HEK293 (cell line): ENCODE measurements around the gene ZSCAN22.

Experiments
- CTCF ChIA-PET: fragments of 350-600 bp; formaldehyde crosslinking; extraction: SDS; loops from one replicate; lab custom pipeline; 2021; ENCODE audit warnings: antibody characterized with exemption; lab: Yijun Ruan, JAX
- POLR2A ChIA-PET: fragments of 300-600 bp; formaldehyde crosslinking; extraction: SDS; loops from one replicate; lab custom pipeline; 2020; ENCODE audit warnings: antibody characterized with exemption, inconsistent platforms; lab: Yijun Ruan, JAX
- H3K27ac ChIP-seq: fragments of 200-500 bp; sonication (Bioruptor generic); 2 replicates; pipeline ENCODE4 v1.5.1; 2014; ENCODE audit warnings: low read depth, low read length, control low read depth, inconsistent platforms; ENCODE audit errors: extremely low read depth
- H3K36me3 ChIP-seq, 2 experiments: fragments of 200-500 bp in 1 of 2; sonication (Bioruptor generic) in 1 of 2; 1 replicate in 1 of 2; 2 replicates in 1 of 2; pipeline ENCODE4 v1.5.1; 2014 to 2017; ENCODE audit warnings: inconsistent platforms in 2 of 2, low read length in 2 of 2; ENCODE audit not compliant: control insufficient read depth in 2 of 2, insufficient read depth in 1 of 2
- H3K4me1 ChIP-seq: fragments of 200-500 bp; sonication (Bioruptor generic); 2 replicates; pipeline ENCODE4 v1.5.1; 2014; ENCODE audit warnings: mild to moderate bottlenecking, low read length, inconsistent platforms; ENCODE audit not compliant: control insufficient read depth, insufficient read depth
- H3K4me3 ChIP-seq: 2 replicates; pipeline ENCODE4 v1.5.1; 2011; ENCODE audit warnings: low read depth, mild to moderate bottlenecking, control low read depth, low read length, moderate library complexity
- H3K9me3 ChIP-seq: fragments of 200-500 bp; sonication (Bioruptor generic); 2 replicates; pipeline ENCODE4 v1.5.1; 2014; ENCODE audit warnings: low read depth, low read length, inconsistent platforms; ENCODE audit not compliant: control insufficient read depth, insufficient read depth
- BCL11A ChIP-seq: fragments of 450-650 bp; formaldehyde crosslinking; IDR thresholded peaks from 2 replicates; pipeline ENCODE4 v1.5.1; 2016; ENCODE audit warnings: low read depth, missing biosample characterization, missing genetic modification characterization
- HOXD13 ChIP-seq: sonication (generic); formaldehyde crosslinking; IDR thresholded peaks from 2 replicates; pipeline ENCODE4 v1.8.0; 2022; ENCODE audit warnings: missing genetic modification reagents, borderline replicate concordance
- KLF1 ChIP-seq: fragments of 450-650 bp; formaldehyde crosslinking; IDR thresholded peaks from 2 replicates; pipeline ENCODE4 v1.5.1; 2016; ENCODE audit warnings: missing biosample characterization, missing genetic modification characterization
- PBX3 ChIP-seq: sonication (generic); formaldehyde crosslinking; IDR thresholded peaks from 2 replicates; pipeline ENCODE4 v1.8.1; 2022; ENCODE audit warnings: mild to moderate bottlenecking, moderate library complexity, missing genetic modification reagents
- YY2 ChIP-seq: fragments of 450-650 bp; formaldehyde crosslinking; IDR thresholded peaks from 2 replicates; pipeline ENCODE4 v1.5.1; 2016; ENCODE audit warnings: missing biosample characterization, missing genetic modification characterization
- ZBTB21 ChIP-seq: fragments of 450-650 bp; formaldehyde crosslinking; IDR thresholded peaks from 2 replicates; pipeline ENCODE4 v1.5.1; 2017; ENCODE audit warnings: missing biosample characterization, missing genetic modification characterization
- ZFP41 ChIP-seq: fragments of 450-650 bp; formaldehyde crosslinking; IDR thresholded peaks from 2 replicates; pipeline ENCODE4 v1.5.1; 2016; ENCODE audit warnings: missing biosample characterization, missing genetic modification characterization, borderline replicate concordance
- ZNF148 ChIP-seq: fragments of 450-650 bp; formaldehyde crosslinking; IDR thresholded peaks from 2 replicates; pipeline ENCODE4 v1.5.0; 2017; ENCODE audit warnings: missing biosample characterization, missing genetic modification characterization, borderline replicate concordance
- ZNF549 ChIP-seq: fragments of 450-650 bp; IDR thresholded peaks from 2 replicates; pipeline ENCODE4 v1.5.1; 2018; ENCODE audit warnings: missing biosample characterization, missing genetic modification characterization, mild to moderate bottlenecking, inconsistent platforms, moderate library complexity
- ZNF777 ChIP-seq: fragments of 450-650 bp; formaldehyde crosslinking; IDR thresholded peaks from 2 replicates; pipeline ENCODE4 v1.5.1; 2017; ENCODE audit warnings: missing biosample characterization, missing genetic modification characterization, borderline replicate concordance
- ZNF837 ChIP-seq: fragments of 450-650 bp; formaldehyde crosslinking; IDR thresholded peaks from 2 replicates; pipeline ENCODE4 v1.5.1; 2016; ENCODE audit warnings: missing biosample characterization, missing genetic modification characterization
- TF ChIP-seq, protein P1 (sequence below): fragments of 450-650 bp; formaldehyde crosslinking; IDR thresholded peaks from 2 replicates; pipeline ENCODE4 v1.5.1; 2017; ENCODE audit warnings: missing biosample characterization, missing genetic modification characterization
- TF ChIP-seq, protein P2 (sequence below): fragments of 450-650 bp; formaldehyde crosslinking; IDR thresholded peaks from 2 replicates; pipeline ENCODE4 v1.5.1; 2016; ENCODE audit warnings: missing biosample characterization, missing genetic modification characterization
- TF ChIP-seq, protein P3 (sequence below): fragments of 450-650 bp; formaldehyde crosslinking; conservative IDR thresholded peaks from 2 replicates; pipeline ENCODE4 v1.5.1; 2016; ENCODE audit warnings: low read depth, missing biosample characterization, missing genetic modification characterization
- TF ChIP-seq, protein P4 (sequence below): fragments of 450-650 bp; formaldehyde crosslinking; IDR thresholded peaks from 2 replicates; pipeline ENCODE4 v1.5.1; 2016; ENCODE audit warnings: missing biosample characterization, missing genetic modification characterization

ZSCAN22 gene

DNA sequence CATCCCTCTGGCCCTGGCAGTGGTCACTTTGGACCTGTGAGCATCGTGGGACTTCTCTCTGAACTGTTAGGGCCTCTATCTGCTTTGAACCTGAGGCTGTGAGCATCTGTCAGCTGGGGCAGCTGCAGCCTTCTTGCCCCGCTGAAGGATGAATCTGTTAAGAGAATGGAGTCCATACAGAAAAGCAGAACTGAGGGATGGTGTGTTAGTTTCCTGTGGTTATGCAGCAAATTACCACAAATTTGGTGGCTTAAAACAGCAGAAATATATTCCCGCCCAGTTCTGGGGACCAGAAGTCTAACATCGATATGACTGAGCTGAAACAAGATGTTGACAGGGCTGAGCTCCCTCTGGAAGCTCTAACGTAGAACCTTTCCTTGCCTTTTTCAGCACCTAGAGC is 37.4 kb downstream of the ZSCAN22 start (continued):
- TF ChIP-seq, protein P1, sequence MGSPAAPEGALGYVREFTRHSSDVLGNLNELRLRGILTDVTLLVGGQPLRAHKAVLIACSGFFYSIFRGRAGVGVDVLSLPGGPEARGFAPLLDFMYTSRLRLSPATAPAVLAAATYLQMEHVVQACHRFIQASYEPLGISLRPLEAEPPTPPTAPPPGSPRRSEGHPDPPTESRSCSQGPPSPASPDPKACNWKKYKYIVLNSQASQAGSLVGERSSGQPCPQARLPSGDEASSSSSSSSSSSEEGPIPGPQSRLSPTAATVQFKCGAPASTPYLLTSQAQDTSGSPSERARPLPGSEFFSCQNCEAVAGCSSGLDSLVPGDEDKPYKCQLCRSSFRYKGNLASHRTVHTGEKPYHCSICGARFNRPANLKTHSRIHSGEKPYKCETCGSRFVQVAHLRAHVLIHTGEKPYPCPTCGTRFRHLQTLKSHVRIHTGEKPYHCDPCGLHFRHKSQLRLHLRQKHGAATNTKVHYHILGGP = no peak
- TF ChIP-seq ZNF777 (tag by site-specific recombination) (no peak), BCL11A (no peak), HOXD13 (no peak), ZFP41 (tag by site-specific recombination) (no peak), KLF1 (tag by site-specific recombination) (no peak)
- TF ChIP-seq, protein P2, sequence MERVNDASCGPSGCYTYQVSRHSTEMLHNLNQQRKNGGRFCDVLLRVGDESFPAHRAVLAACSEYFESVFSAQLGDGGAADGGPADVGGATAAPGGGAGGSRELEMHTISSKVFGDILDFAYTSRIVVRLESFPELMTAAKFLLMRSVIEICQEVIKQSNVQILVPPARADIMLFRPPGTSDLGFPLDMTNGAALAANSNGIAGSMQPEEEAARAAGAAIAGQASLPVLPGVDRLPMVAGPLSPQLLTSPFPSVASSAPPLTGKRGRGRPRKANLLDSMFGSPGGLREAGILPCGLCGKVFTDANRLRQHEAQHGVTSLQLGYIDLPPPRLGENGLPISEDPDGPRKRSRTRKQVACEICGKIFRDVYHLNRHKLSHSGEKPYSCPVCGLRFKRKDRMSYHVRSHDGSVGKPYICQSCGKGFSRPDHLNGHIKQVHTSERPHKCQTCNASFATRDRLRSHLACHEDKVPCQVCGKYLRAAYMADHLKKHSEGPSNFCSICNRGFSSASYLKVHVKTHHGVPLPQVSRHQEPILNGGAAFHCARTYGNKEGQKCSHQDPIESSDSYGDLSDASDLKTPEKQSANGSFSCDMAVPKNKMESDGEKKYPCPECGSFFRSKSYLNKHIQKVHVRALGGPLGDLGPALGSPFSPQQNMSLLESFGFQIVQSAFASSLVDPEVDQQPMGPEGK (tag by site-specific recombination) = no peak
- TF ChIP-seq, all 188 proteins: peak for 0

DNA sequence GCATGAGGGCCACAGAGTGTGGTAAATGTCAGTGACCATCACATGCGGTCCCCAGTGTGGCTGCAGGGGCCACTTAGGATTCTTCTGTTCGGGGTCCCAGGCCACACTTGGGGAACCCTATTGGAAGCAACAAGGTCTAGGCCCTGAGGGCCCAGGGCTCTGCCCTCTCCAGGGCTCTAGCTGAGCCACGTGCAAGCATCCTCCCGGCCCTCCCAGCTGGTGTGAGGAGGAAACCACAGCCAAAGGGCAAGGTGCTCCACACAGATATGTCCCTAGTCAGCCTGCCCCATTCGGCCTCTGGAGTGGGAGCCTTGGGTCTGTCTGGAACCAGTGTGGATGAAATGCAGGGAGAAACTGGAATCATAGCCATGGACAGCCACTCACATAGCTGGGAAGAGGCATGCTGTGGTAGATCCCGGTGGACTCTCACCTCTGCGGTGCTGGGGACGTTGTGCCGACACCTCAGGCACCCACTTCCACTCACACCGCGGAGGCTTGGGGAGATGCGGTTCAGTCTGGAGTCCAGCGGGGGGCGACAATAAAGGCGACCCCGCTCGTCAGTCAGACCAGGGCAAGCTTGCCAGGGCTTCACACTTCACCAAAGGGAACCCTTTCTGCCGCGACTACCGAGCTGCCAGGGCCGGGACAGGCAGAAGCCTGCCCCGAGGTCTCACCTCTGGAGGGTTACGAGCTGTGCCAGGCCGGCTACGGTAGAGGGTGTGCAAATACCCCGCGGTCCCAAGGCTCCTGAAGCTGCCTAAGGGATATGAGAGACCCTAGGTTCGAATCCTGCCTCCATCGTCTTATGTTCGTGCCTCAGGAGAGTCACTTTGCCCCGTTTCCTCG is 40.0 kb downstream of the ZSCAN22 start:
- Histone ChIP-seq H3K4me1 (no peaks in the 10 kb centered on the region), H3K4me3 (no peak overlapping the region), H3K36me3 (no peaks in the 10 kb centered on the region), H3K9me3 (no peaks in the 10 kb centered on the region), H3K27ac (no peak overlapping the region)
- ChIA-PET CTCF (interaction anchor here (0.6 kb wide), 1 partner anchor 190 kb away, joined by 3 read pairs; no protein-coding TSS in a partner anchor), POLR2A (interaction anchor here (0.9 to 1.8 kb wide), 2 partner anchors 13 to 153 kb away, joined by 3 to 5 read pairs; partner anchors contain the start of gene ZBTB45)
- TF ChIP-seq ZBTB21 = no peak
- TF ChIP-seq, protein P3, sequence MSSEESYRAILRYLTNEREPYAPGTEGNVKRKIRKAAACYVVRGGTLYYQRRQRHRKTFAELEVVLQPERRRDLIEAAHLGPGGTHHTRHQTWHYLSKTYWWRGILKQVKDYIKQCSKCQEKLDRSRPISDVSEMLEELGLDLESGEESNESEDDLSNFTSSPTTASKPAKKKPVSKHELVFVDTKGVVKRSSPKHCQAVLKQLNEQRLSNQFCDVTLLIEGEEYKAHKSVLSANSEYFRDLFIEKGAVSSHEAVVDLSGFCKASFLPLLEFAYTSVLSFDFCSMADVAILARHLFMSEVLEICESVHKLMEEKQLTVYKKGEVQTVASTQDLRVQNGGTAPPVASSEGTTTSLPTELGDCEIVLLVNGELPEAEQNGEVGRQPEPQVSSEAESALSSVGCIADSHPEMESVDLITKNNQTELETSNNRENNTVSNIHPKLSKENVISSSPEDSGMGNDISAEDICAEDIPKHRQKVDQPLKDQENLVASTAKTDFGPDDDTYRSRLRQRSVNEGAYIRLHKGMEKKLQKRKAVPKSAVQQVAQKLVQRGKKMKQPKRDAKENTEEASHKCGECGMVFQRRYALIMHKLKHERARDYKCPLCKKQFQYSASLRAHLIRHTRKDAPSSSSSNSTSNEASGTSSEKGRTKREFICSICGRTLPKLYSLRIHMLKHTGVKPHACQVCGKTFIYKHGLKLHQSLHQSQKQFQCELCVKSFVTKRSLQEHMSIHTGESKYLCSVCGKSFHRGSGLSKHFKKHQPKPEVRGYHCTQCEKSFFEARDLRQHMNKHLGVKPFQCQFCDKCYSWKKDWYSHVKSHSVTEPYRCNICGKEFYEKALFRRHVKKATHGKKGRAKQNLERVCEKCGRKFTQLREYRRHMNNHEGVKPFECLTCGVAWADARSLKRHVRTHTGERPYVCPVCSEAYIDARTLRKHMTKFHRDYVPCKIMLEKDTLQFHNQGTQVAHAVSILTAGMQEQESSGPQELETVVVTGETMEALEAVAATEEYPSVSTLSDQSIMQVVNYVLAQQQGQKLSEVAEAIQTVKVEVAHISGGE (tag by site-specific recombination) = 0 out of 2 replicates have a peak, but pooled peaks have one; percentile 13

- Histone ChIP-seq H3K9me3 (no peaks in the 10 kb centered on the region), H3K4me3 (no peak overlapping the region), H3K27ac (no peak overlapping the region), H3K4me1 (no peaks in the 10 kb centered on the region), H3K36me3 (no peaks in the 10 kb centered on the region)
- TF ChIP-seq, protein P4, sequence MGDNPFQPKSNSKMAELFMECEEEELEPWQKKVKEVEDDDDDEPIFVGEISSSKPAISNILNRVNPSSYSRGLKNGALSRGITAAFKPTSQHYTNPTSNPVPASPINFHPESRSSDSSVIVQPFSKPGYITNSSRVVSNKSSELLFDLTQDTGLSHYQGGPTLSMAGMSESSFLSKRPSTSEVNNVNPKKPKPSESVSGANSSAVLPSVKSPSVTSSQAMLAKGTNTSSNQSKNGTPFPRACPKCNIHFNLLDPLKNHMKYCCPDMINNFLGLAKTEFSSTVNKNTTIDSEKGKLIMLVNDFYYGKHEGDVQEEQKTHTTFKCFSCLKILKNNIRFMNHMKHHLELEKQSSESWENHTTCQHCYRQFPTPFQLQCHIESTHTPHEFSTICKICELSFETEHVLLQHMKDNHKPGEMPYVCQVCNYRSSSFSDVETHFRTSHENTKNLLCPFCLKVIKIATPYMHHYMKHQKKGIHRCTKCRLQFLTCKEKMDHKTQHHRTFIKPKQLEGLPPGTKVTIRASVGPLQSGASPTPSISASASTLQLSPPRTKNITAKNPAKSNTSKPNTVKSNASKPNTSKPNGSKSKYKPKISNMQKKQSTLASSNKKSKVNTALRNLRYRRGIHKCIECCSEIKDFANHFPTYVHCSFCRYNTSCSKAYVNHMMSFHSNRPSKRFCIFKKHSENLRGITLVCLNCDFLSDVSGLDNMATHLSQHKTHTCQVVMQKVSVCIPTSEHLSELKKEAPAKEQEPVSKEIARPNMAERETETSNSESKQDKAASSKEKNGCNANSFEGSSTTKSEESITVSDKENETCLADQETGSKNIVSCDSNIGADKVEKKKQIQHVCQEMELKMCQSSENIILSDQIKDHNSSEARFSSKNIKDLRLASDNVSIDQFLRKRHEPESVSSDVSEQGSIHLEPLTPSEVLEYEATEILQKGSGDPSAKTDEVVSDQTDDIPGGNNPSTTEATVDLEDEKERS (tag by site-specific recombination) = no peak
- TF ChIP-seq ZNF549 (tag by site-specific recombination) (no peak), PBX3 (CRISPR knock-in tag) (no peak), ZNF837 (tag by site-specific recombination) (peak; percentile 98), YY2 (tag by site-specific recombination) (no peak), ZNF148 (tag by site-specific recombination) (no peak)
- ChIA-PET POLR2A (interaction anchor here (0.9 kb wide), 1 partner anchor 12 kb away, joined by 3 read pairs; no protein-coding TSS in a partner anchor), CTCF (no interaction called here)
Measured at GRCh38 chr19:58367698-58368454, 41.1 kb downstream of the ZSCAN22 start.
